HG03571 (cell line): Measurements from ENCODE around the gene CCDC127.
"Not testable (repeated sequence)": the region's sequence is repeated elsewhere in the genome, so short reads cannot be mapped to it uniquely, and the experiment has no call there.

Experiments
- ATAC-seq: cut with Tn5 transposase; IDR thresholded peaks from one replicate; pipeline ENCODE4 v1.9.1; 2021; ENCODE audit not compliant: unreplicated experiment

CCDC127 gene

GRCh38 chr5:235527-235926 lies 17.6 kb upstream of the CCDC127 start:
- not testable (repeated sequence) for ATAC-seq

- ATAC-seq: no peak
Measured at GRCh38 chr5:234450-234849, 16.5 kb upstream of the CCDC127 start.

GRCh38 chr5:233426-233825 lies 15.5 kb upstream of the CCDC127 start:
- not testable (repeated sequence) for ATAC-seq

GRCh38 chr5:231661-232060 lies 13.7 kb upstream of the CCDC127 start:
- no peak for ATAC-seq

GRCh38 chr5:230711-231110 lies 12.8 kb upstream of the CCDC127 start:
- no peak for ATAC-seq

- ATAC-seq: no peak
Measured at GRCh38 chr5:228886-229285, 10.9 kb upstream of the CCDC127 start.

GRCh38 chr5:227375-227774 lies 9.4 kb upstream of the CCDC127 start:
- ATAC-seq: not testable (repeated sequence)

- ATAC-seq: no peak
Measured at GRCh38 chr5:225334-225733, 7.4 kb upstream of the CCDC127 start.

- no peak for ATAC-seq
Measured at GRCh38 chr5:223791-224190, 5.8 kb upstream of the CCDC127 start.

GRCh38 chr5:222951-223715 lies 5.2 kb upstream of the CCDC127 start:
- ATAC-seq: not testable (repeated sequence)

GRCh38 chr5:219991-220390 lies 2.0 kb upstream of the CCDC127 start:
- no peak for ATAC-seq

GRCh38 chr5:219460-219863 lies 1.5 kb upstream of the CCDC127 start:
- ATAC-seq: no peak

GRCh38 chr5:218457-219291 lies 721 bp upstream of the CCDC127 start:
- ATAC-seq: peak; percentile 8

GRCh38 chr5:216076-216475 lies 1.9 kb downstream of the CCDC127 start:
- ATAC-seq: not testable (repeated sequence)

- not testable (repeated sequence) for ATAC-seq
Measured at GRCh38 chr5:215256-215655, 2.7 kb downstream of the CCDC127 start.

- no peak for ATAC-seq
Measured at GRCh38 chr5:213803-214395, 4.1 kb downstream of the CCDC127 start.

- no peak for ATAC-seq
Measured at GRCh38 chr5:208449-209114, 9.4 kb downstream of the CCDC127 start.

- no peak for ATAC-seq
Measured at GRCh38 chr5:207599-207998, 10.4 kb downstream of the CCDC127 start.

GRCh38 chr5:206927-207536 lies 10.9 kb downstream of the CCDC127 start:
- no peak for ATAC-seq

- ATAC-seq: no peak
Measured at GRCh38 chr5:206406-206805, 11.5 kb downstream of the CCDC127 start.
